GM21737 (cell line): ENCODE data around the gene GBGT1.
A peak's percentile ranks its signal among the peaks of the same experiment; 100 is the strongest.
"Not testable (repeated sequence)": the region's sequence is repeated elsewhere in the genome, so short reads cannot be mapped to it uniquely, and the experiment has no call there.

Experiments
- ATAC-seq: cut with Tn5 transposase; IDR thresholded peaks from one replicate; pipeline ENCODE4 v1.9.1; 2021; ENCODE audit warnings: mild to moderate bottlenecking, moderate library complexity; ENCODE audit not compliant: unreplicated experiment

Gene GBGT1

DNA sequence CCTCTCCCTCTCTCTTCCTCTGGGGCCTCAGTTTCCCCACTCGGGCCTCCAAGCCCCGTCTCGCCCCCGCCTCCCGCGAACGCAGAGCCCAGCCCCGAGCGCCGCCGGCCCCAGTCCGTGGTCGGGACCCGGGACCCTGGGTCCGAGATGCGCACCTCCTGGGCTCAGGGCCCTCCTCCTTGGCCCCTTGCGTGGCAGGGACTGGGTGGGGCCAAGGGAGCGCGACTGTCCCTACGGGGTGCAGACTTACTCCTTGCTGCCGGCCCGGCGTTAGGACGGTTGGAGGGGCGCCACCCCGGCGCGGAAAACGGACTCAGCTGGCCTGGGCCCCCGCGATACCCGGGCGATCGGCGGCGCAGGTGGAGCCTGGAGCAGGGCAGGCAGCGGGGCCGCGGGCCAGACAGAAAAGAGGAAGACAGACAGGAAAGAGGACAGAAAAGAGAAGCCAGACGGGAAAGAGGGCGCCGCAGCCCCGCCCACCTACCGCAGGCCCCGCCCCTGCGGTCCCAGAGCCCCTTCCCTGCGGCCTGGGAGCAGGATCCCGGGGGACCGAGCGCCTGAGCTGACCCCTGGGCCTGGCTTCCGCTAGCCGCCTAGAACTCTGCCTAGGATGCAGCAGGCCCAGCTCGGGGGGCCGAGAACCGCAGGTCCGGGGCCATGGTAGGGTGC is at the start of gene GBGT1:
Gene GBGT1, minus strand, starts transcription at position 411 of the 669 bp plus-strand sequence. CDS start 1,502 bp downstream, outside the sequence.
- peak; percentile 61 for ATAC-seq

DNA sequence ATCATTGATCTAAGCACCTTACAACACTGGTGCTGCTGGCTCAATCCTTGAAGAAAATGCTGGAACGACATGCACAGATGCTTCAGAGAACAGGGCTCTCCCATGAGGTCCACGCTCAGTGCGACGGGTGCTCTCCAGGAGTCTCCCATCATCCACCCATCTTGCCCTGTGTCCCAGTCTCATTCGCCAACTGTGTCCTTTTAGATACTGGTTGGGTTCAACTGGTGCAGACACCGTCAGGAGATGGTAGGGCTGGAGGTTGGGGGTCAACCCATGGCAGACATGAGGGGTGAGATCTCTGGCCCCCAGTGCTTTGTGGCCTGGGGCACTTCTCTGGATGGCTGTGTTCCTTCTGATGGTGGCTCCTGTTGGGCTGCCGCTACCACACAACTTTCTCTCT is 46.9 kb upstream of the GBGT1 start:
- ATAC-seq: no peak

DNA sequence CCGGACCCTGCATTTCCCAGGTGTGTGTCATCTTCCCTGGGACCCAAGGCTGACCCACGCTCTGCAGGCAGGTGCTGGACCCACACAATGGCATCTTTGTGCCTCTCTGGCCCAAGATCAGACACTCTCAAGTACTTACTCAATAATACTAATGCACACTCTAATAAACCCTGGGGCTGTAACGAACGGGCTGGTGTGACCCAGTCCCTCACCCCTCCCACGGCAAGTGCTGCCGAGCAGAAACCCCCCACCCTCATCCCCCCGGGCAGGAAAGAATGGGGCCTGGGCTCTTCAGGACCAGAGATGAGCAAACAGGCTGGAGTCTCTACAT is 46.5 kb upstream of the GBGT1 start:
- no peak for ATAC-seq

DNA sequence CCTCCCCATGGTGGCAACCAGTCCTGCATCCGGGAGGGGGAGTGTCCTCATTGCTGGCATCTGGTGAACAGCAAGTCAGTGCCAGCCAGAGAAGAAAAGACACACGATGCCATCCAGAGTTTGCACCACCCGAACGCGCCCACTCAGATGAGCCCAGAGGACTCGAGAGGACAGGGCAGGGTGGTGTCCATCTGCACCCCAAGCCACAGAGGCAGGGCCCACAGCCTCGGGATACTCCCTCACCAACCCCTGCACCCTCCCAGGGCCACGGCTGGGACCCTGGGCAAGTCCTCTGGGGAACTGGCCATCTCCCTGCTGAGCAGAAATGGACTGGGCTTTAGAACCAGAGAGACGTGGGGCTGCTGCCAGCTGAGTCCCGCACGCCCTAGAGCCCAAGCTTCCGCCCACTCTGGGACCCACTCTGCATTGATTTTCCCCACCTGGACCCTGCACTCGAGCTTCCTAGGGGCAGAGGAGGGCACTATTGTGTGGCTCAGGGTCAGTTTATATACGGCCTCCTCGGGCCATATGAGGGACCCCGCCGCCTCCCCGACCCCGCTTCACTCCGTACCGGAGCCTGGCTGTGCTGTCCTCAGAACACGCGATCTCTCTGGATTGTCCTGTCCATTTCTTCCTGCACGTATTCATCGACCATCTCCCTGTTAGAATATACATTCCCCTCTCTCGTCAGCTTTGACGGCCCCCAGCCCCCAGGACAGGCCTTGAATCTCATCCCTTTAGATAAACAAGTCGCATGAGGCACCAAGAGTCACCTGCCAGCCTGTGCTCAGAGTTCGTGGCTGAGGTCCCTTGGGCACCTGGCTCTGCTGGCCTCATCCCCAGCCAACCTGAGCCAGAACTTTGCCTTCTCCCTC is 45.9 kb upstream of the GBGT1 start:
- ATAC-seq: not testable (repeated sequence)

DNA sequence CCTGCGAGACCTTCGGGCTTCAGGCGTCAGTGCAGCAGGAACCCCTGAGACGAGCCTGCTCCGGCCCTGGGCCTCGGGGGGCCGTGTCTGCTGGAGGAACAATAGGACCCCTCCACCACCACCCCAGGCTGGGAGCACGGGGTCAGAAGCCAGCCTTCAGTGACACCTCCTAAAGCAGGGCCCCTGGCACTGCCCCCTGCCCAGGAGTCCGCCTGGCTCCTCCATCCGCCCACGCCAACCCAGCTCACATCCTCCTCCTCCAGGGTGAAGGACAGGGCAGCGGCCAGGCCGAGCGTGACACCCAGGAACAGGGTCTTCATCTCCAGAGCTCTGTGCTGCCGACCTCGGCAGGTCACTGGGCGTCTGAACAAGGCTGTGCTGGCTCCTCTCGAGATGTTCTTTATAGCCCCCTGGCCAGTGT is 45.2 kb upstream of the GBGT1 start, which contains the start of gene OBP2B:
Gene OBP2B, minus strand, starts transcription at position 371 of the 421 bp plus-strand sequence. Its CDS starts 51 bp downstream, at position 320.
- not testable (repeated sequence) for ATAC-seq

DNA sequence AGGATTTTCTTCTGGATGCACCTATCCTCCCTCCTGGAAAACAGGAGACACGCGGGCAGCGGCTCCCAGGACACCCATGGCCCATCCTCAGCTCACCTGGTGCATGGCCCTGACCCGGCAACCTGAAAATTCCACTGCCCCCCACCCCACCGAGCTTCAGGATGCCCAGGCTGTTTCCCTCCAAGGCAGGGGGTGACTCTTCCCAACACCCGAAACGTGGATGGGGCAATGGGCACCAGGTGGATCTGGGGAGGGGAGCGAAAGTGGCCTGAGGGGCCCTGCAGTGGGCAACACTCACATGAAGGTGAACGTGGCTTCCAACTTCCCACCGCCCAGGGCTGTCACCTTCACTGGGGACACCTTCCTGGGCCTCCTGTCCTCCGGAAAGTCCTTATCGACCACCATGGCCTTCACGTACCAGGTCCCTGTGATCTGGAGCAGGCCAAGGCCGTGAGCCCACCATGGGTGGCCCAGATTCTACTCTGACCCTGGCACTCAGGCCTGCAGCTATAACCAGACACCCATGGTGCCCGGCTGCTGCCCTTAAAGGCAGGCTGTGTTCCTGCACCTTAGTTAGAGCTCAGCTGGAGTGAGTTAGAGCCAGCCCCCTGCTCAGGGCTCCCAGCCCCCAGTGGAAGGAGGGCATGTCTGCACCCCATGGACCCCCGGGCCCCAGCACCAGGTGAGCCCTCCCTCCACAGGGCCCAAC is 44.6 kb upstream of the GBGT1 start:
- not testable (repeated sequence) for ATAC-seq

DNA sequence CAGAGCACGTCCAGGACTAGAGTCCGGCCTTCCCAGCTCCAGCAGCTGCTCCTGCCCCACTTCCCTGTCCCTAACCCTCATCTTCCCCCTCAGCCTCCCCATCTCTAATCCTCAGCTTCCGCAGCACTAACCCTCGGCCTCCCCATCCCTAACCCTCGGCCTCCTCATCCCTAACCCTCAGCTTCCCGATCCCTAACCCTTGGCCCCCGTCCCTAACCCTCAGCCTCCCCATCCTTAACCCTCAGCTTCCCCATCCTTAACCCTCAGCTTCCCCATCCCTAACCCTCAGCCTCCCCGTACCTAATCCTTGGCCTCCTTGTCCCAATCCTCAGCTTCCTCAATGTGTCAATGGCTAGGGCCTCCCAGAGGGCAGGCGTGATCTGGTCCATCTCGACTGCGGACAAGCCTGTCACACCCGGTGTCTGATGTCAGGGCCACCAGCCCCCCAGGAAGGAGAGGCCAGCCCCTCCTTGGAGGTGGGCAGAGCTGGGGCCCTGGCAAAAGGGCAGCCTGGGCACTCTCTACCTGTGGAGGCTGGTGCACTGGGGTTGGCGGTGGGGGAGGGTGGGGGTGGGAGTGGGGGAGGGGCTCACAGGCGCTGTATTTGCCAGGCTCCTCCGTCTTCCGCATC is 43.9 kb upstream of the GBGT1 start:
- no peak for ATAC-seq

DNA sequence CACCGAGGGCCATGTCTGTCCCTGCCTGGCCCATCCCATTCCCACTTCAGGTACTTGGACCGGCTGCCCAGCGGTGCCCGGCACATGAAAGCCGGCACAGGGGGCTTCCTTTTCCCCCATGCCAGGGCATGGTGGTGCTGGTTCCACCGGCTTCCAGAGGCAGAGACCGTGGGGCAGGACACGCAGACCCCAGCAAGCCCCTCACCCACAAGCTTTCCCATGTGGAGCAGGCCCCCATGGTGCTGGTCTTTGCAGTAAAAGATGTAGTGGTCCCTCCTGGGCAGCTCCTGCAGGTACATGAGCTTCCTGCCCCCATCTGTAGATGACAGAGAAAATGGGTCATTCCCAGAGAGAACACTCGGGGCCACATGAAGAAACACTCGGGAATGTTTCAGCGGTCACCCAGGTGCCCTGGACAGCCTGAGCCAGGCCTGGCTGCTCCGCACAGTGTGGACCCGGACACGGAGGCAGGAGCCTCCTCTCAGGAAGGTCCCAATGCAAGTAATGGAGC is 43.4 kb upstream of the GBGT1 start:
- ATAC-seq: no peak

DNA sequence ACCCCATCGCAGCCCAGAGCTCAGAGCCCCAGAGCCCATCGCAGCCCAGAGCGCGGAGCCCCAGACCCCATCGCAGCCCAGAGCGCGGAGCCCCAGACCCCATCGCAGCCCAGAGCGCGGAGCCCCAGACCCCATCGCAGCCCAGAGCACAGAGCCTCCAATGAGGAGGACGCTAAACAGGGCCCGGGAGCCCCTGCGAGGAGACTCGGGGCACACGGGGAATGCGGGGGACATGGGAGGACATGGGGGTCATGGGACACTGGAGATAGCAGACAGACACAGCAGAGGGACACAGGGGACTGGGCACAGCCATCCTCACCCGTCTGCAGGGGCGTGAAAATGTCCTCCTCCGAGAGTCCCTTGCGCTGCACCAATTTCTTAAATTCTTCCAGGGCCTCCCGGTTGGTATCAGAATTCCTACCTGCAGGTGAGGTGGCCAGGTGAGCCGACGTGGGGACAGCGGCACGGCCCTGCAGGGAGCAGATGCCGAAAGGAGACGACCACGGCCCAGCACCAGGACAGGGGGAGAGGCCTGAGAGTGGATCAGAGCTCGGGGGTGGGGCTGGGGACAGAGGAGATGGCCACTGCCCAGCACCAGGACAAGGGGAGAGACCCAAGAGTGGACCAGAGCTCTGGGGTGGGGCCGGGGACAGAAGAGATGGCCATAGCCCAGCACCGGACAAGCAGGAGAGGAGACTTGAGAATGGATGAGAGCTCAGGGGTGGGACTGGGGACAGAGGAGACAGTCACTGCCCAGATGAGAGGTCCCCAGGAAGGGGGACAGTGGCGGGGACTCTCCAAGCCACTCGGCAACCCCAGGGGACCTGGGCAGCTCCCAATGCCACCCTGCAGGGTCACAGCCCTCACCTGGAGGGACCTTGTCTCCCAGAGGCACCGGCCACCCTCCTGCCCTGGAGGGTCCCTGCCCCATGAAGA is 42.5 kb upstream of the GBGT1 start:
- ATAC-seq: no peak

DNA sequence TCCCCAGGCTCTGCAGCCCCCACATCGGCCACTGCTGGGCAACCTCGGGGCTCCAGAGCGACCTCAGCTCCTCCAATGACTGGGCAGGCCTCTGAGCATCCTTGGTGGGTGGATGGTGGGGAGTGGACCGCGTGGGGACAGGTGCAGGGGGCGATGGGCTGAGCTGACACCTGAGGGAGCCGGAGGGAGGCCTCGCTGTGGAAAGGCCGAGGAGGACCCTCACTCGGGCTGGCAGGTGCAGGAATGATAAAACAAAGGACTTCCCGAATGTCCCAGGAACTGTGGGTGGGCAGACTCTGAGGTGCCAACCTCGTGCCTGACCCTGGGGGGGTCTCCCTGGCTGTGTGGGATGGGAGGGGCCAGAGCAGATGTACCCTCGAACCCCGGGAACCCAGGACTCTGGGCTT is 41.8 kb upstream of the GBGT1 start:
- not testable (repeated sequence) for ATAC-seq

DNA sequence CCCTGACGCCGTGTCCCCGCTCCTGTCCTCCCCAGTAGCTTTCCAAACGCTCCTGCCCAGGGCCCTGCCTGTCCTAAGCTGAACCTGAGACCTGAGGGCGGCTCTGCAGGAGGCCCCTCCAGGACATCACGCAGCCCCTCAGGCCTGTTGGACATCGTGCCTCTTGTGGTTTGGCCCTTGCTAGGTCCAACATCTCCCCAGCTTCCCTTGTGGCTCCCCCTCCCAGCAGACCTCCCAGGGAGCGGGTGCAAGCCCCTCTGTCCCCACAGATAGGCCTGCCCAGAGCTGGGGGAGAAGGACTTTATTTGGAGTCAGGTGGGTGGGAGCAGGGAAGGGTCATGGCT is 41.3 kb upstream of the GBGT1 start:
- ATAC-seq: no peak

DNA sequence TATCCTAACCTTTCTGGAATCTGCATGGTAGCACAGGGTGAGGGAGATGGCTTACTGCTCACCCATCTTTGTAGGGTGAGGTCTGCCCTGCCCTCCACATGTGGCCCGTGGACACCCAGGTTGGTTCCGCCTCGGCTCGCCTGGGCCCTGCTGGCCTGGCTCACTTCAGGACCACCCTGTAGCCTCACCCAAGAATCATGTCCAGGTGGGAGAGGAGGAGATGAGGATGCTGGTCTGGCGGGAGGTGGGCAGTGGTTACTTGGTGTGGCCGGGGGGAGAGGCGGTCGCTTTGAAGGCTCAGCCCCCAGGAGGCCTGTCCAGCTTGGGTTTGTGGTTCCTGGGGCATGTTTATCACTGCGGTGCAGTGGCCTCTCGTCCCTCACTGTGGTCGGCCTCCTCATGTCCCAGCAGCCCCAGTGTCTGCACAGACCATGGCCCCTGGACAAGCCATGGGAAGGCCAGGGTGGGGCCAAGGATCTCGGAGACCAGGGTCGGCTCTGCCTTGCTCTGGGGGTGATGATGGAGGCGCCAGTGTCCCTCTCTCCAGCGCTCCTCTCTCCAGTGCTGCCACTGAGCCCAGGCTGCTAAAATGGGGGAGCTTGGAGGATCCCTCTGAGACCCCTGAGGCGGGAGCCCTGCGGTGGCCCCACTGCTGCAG is 40.8 kb upstream of the GBGT1 start:
- ATAC-seq: no peak

DNA sequence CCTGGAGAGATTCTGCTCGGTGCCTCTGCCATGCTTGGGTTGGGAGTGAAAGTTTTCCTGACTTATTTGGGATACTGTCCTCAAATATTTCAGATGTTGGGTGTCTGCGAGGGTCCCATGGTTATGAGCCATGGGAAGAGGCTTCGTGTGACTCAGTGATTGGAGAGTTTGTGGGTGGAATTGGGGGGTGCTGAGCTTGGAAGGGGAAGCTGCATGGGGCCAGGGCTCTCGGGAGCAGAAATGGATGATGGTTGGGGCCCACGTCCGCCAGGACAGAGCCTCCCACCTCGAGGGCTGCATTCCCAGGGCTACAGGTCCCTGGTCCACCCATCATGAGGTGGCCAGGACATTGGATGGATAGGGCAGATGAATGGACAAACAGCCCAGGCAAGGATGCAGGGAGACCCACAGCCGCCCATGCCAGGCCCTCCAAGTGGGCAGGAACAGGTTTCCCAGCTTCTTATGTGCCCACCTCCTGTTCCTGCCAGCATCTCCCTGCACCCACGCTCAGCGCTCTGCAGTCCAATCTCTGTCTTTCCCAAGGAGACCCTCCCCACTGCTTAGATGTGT is 39.9 kb upstream of the GBGT1 start:
- no peak for ATAC-seq

DNA sequence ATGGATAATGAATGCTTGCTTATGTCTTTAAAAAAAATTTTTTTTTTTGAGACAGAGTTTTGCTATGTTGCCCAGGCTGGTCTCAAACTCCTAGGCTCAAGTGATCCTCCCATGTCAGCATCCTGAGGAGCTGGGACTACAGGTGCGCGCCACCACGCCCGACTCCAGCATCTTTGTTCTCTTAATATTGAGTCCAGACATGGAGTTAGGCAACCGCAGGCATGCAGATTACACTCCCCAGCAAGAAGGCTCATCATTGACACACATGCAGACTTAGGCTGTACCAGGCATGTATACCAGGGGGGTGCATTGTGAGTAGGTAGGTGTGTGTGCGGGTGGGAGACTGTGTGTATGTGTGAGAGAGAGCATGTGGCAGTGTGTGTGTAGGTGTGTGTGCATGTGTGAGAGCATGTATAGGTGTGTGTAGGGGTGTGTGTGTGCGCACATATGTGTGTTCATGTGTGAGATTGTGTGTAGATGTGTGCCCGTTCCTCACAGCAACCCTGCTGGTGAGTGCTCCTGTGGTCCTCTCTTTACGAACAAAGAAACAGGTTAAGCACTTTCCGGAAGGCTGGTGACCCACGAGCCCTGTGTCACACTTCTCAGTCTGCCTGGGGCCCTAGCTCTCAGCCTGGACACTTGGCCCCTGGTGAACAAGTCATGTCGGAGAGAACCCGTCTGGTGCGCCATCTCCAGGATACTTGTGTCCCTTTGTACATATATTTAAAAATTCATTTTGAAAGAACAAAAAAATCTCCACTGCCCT is 39.2 kb upstream of the GBGT1 start:
- no peak for ATAC-seq

DNA sequence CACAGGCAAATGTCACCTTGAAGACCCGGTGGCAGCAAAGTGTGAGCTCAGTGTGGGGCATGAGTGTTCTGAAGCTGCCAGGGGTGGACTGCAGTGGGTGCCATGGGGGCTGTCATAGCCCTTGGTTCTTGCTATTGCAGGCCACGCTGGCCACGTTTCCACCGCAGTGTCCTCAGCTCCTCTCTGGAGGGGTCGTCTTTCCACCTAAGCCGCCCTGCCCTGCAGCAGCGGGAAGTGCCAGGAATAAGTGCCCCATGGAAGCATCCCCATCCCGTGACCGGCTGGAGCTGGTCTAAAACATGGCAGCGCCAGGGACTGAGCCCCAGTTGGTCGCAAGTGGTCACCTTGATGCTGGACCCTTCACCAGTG is 38.4 kb upstream of the GBGT1 start:
- no peak for ATAC-seq

DNA sequence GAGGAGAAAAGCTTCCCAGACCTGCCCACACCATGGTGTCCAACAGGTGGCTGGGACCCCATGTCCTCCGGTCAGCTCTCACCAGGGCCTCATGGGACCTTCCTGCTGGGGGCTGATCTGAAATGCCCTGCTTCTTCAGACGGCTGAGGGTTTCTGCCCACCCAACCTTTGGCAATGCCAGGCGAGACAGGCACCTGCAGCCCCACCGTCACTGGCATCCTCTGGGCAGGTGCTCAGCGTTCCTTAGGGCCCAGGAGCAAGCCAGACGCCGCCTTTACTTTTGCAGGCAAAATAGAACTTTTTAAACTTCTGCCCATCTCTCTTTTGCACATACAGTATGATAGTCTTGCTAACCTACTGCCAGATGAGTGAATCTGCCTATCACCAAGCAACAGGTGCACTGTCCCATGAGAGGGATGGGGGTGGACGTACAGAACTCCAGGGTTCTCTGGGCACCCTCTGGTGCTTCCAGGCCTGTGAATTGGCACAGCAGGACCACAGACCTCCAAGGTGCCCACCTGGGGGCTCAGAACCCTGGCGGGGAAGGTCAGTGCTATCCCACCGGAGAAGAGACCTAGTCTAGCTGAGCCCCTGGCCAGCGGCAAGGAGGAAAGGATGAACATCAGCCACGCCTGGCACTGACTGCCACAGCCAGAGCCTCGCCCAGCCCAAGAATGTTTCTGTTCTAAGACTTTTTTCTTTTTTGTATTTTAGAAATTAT is 37.9 kb upstream of the GBGT1 start:
- ATAC-seq: no peak

DNA sequence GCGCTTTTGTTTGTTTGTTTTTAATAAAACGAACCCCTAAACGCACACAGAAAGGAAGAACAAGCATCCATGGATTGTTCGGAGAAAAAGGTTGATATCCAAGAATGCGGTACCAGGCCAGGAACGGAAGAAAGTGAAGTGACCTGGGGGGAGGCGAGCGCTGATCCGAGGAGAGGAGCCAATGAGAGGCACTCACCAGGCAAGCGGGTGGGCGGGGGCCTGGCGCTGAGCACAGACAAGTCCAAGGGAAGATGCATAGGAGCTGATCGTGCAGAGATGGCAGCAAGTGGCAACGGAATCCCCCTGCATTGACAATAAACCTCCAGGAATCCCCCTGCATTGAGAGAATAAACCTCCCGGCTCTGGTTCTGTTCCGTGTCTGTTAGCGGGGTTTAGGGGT is 36.9 kb upstream of the GBGT1 start:
- no peak for ATAC-seq
